GM18499 (cell line): ENCODE data around the gene ENTPD6.

Experiments
- ATAC-seq: cut with Tn5 transposase; IDR thresholded peaks from one replicate; pipeline ENCODE4 v1.9.1; 2021; ENCODE audit warnings: moderate number of reproducible peaks; ENCODE audit not compliant: insufficient read depth, unreplicated experiment

Gene ENTPD6

GRCh38 chr20:25207149-25207959, 11.8 kb downstream of the ENTPD6 start:
- ATAC-seq = no peak

- no peak for ATAC-seq
Observed at GRCh38 chr20:25207960-25208534, 12.5 kb downstream of the ENTPD6 start.

- ATAC-seq = no peak
Observed at GRCh38 chr20:25209400-25209799, 13.9 kb downstream of the ENTPD6 start.

GRCh38 chr20:25209911-25210310, 14.4 kb downstream of the ENTPD6 start:
- no peak for ATAC-seq

- ATAC-seq = no peak
Observed at GRCh38 chr20:25211273-25211672, 15.8 kb downstream of the ENTPD6 start.

- no peak for ATAC-seq
Observed at GRCh38 chr20:25212242-25212641, 16.7 kb downstream of the ENTPD6 start.

- ATAC-seq = no peak
Observed at GRCh38 chr20:25213566-25214425, 18.3 kb downstream of the ENTPD6 start.

GRCh38 chr20:25214426-25214790, 18.9 kb downstream of the ENTPD6 start:
- ATAC-seq = no peak

- ATAC-seq = no peak
Observed at GRCh38 chr20:25214819-25215218, 19.3 kb downstream of the ENTPD6 start.

GRCh38 chr20:25215521-25215920, 20.0 kb downstream of the ENTPD6 start:
- no peak for ATAC-seq

- ATAC-seq = no peak
Observed at GRCh38 chr20:25216199-25216945, 20.9 kb downstream of the ENTPD6 start.

- no peak for ATAC-seq
Observed at GRCh38 chr20:25217161-25218108, 21.9 kb downstream of the ENTPD6 start.

GRCh38 chr20:25218109-25218486, 22.6 kb downstream of the ENTPD6 start:
- ATAC-seq = no peak

- no peak for ATAC-seq
Observed at GRCh38 chr20:25218492-25218891, 23.0 kb downstream of the ENTPD6 start.

- no peak for ATAC-seq
Observed at GRCh38 chr20:25219365-25219764, 23.9 kb downstream of the ENTPD6 start.

GRCh38 chr20:25220021-25220730, 24.7 kb downstream of the ENTPD6 start:
- ATAC-seq = no peak

GRCh38 chr20:25220810-25221591, 25.5 kb downstream of the ENTPD6 start:
- no peak for ATAC-seq
